Naive thymus-derived CD4-positive, alpha-beta T cell (primary cell): Measurements from ENCODE around the gene NSL1. TPM values are rescaled to one million over a fixed set of nuclear protein-coding genes. Genes with fewer than 3 reads are reported as not detected.
A peak's percentile ranks its signal among the peaks of the same experiment; 100 is the strongest.

Source experiments
- ATAC-seq: fragments of 150-1000 bp; cut with Tn5 transposase; 2 replicates; pipeline ENCODE4 v1.10.0; 2021; ENCODE audit warnings: mild to moderate bottlenecking, moderate library complexity
- CTCF ChIA-PET: fragments of 350-600 bp; sonication (Branson Sonifier 250); formaldehyde crosslinking; loops from one replicate; lab custom pipeline; 2021; ENCODE audit warnings: antibody characterized with exemption; lab: Charles Lee
- POLR2A ChIA-PET: fragments of 350-600 bp; sonication (Branson Sonifier 250); formaldehyde crosslinking; loops from one replicate; lab custom pipeline; 2021; ENCODE audit warnings: antibody characterized with exemption, inconsistent platforms; lab: Charles Lee
- DNase-seq, 9 donors: peaks; one replicate each; pipeline versions ENCODE4 v3.0.0 to v3.0.0-alpha.2; 2020 to 2022; ENCODE audit warnings: mixed read lengths in 1 of 9
- H3K27ac ChIP-seq: one replicate; pipeline ENCODE4 v1.7.0; 2013; ENCODE audit warnings: mild to moderate bottlenecking, low read depth, low read length, moderate library complexity
- H3K27me3 ChIP-seq, 2 donors: one replicate each; pipeline ENCODE4 v1.7.0; 2013; ENCODE audit warnings: low read length in 2 of 2, mild to moderate bottlenecking in 2 of 2, moderate library complexity in 2 of 2; ENCODE audit not compliant: control insufficient read depth in 2 of 2, insufficient read depth in 2 of 2
- H3K36me3 ChIP-seq, 3 experiments: 1 replicate in 2 of 3; 2 replicates in 1 of 3; pipeline ENCODE4 v1.7.0; 2013; ENCODE audit warnings: low read length in 3 of 3, mild to moderate bottlenecking in 3 of 3, moderate library complexity in 1 of 3; ENCODE audit not compliant: insufficient read depth in 3 of 3, control insufficient read depth in 2 of 3
- H3K4me1 ChIP-seq, 2 donors: one replicate each; pipeline ENCODE4 v1.7.0; 2013; ENCODE audit warnings: low read length in 2 of 2, mild to moderate bottlenecking in 2 of 2, moderate library complexity in 1 of 2; ENCODE audit not compliant: control insufficient read depth in 2 of 2, insufficient read depth in 2 of 2
- H3K4me3 ChIP-seq: 2 replicates; pipeline ENCODE4 v1.7.0; 2013; ENCODE audit warnings: mild to moderate bottlenecking, low read length
- H3K9me3 ChIP-seq, 3 experiments: 1 replicate in 2 of 3; 2 replicates in 1 of 3; pipeline ENCODE4 v1.7.0; 2013; ENCODE audit warnings: low read length in 3 of 3; ENCODE audit not compliant: control insufficient read depth in 2 of 3
- H3K27ac Mint-ChIP-seq, 9 donors: one replicate each; pipeline ENCODE4 v1.8.0; 2020 to 2022; ENCODE audit warnings: mixed read lengths in 9 of 9, mild to moderate bottlenecking in 8 of 9, moderate library complexity in 5 of 9, inconsistent platforms in 2 of 9
- H3K27me3 Mint-ChIP-seq, 5 donors: one replicate each; pipeline ENCODE4 v1.8.0; 2021 to 2022; ENCODE audit warnings: mixed read lengths in 5 of 5, mild to moderate bottlenecking in 1 of 5
- H3K36me3 Mint-ChIP-seq, 5 donors: one replicate each; pipeline ENCODE4 v1.8.0; 2020 to 2022; ENCODE audit warnings: mixed read lengths in 5 of 5, mild to moderate bottlenecking in 3 of 5, inconsistent platforms in 1 of 5
- H3K4me1 Mint-ChIP-seq, 7 donors: one replicate each; pipeline ENCODE4 v1.8.0; 2020 to 2022; ENCODE audit warnings: mixed read lengths in 7 of 7, mild to moderate bottlenecking in 3 of 7, inconsistent platforms in 1 of 7
- H3K4me3 Mint-ChIP-seq, 10 donors: one replicate each; pipeline ENCODE4 v1.8.0; 2020 to 2022; ENCODE audit warnings: mild to moderate bottlenecking in 10 of 10, mixed read lengths in 10 of 10, moderate library complexity in 6 of 10, inconsistent platforms in 2 of 10
- H3K9me3 Mint-ChIP-seq, 11 donors: one replicate each; pipeline ENCODE4 v1.8.0; 2020 to 2022; ENCODE audit warnings: mixed read lengths in 11 of 11, mild to moderate bottlenecking in 4 of 11, inconsistent platforms in 1 of 11, moderate library complexity in 1 of 11
- intact Hi-C, 2 donors: fragments of 100-400 bp; cut with micrococcal nuclease; formaldehyde crosslinking; loops; one replicate each; pipeline ENCODE4 v1.15.1; 2023
- polyA plus RNA-seq, 2 donors: library from polyadenylated mRNA; unstranded; fragments of 300-500 nt; fragmentation: Illumina TruSeq; gene quantifications; one replicate each; pipeline ENCODE4 v1.2.3, GENCODE V29; 2021
- total RNA-seq, 6 experiments: library from RNA in 5 of 6; stranded (reverse) in 5 of 6; gene quantifications; 1 replicate in 5 of 6; 2 replicates in 1 of 6; pipeline ENCODE4 v1.2.3 and lab custom pipeline; 2021 to 2026

Gene NSL1
- total and polyA plus RNA-seq, 7 experiments from 2014 or later, result 22.3 to 79.3 (median 37.7) TPM

DNA sequence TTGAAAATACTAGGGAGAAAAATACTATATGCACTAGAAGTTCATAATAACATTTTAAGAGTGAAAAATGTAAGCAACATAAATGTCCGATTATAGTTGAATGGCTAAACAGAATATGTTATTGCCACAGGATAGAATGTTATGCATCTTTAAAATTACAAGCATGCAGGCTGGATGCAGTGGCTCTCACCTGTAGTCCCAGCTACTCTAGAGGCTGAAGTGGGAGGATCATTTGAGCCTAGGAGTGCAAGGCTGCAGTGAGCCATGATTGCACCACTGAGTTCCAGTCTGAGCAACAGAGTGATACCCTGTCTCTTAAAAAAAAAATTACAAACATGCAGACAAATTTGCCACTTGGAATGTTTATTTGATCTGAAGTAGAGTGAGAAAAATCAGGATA, 88.9 kb downstream of the NSL1 start:
- Mint-ChIP-seq H3K36me3 (peaks cover 0 to 2% (median 0%) of the 10 kb centered on the region in 5 donors), H3K27ac (peak overlapping the region in 6 of 9 donors; percentile 19 to 79 (median 44)), H3K9me3 (no peaks in the 10 kb centered on the region), H3K4me1 (peaks cover 20 to 43% (median 31%) of the 10 kb centered on the region in 7 donors), H3K27me3 (peaks cover 0 to 26% (median 0%) of the 10 kb centered on the region in 5 donors), H3K4me3 (peak overlapping the region in 1 of 10 donors; percentile 39)
- H3K36me3 ChIP-seq, result no peaks in the 10 kb centered on the region
- CTCF ChIA-PET, result no interaction called here
- no peak overlapping the region for H3K4me3 ChIP-seq
- DNase-seq (no peak), ATAC-seq (no peak)
- POLR2A ChIA-PET, result no interaction called here
- no peaks in the 10 kb centered on the region for H3K9me3 ChIP-seq
- intact Hi-C loops, result loop anchor here in 1 of 2 donors (5.0 kb wide), 2 partner anchors 35 to 145 kb away; no protein-coding TSS in a partner anchor
- H3K27me3 ChIP-seq, result no peaks in the 10 kb centered on the region
- H3K4me1 ChIP-seq, result peaks cover 9 to 14% of the 10 kb centered on the region in 2 donors
- H3K27ac ChIP-seq, result no peak overlapping the region

- ChIA-PET CTCF (interaction anchor here (1.2 to 1.7 kb wide), 5 partner anchors 37 to 60 kb away, joined by 4 to 9 read pairs (median 5); no protein-coding TSS in a partner anchor), POLR2A (interaction anchor here (0.9 kb wide), 1 partner anchor 80 kb away, joined by 3 read pairs; no protein-coding TSS in a partner anchor)
- Histone ChIP-seq H3K4me1 (peaks cover 9 to 20% of the 10 kb centered on the region in 2 donors), H3K36me3 (no peaks in the 10 kb centered on the region), H3K4me3 (no peak overlapping the region), H3K9me3 (no peaks in the 10 kb centered on the region), H3K27me3 (no peaks in the 10 kb centered on the region), H3K27ac (no peak overlapping the region)
- DNase-seq, result peak in 1 of 9 donors; percentile 11
- intact Hi-C loops, result loop anchor here (1.0 to 5.0 kb wide), 7 partner anchors 7 to 157 kb away; partner anchors contain the start of genes ATF3 (in 1 of the 2), FLVCR1 (in 1 of the 2), NSL1 (in 1 of the 2) and TATDN3 (in 1 of the 2)
- H3K4me3 Mint-ChIP-seq, result peak overlapping the region in 4 of 10 donors; percentile 86 to 89 (median 88)
- no peaks in the 10 kb centered on the region for H3K9me3 Mint-ChIP-seq
- peak overlapping the region in 5 of 9 donors; percentile 9 to 75 (median 47) for H3K27ac Mint-ChIP-seq
- H3K27me3 Mint-ChIP-seq, result peaks cover 0 to 31% (median 0%) of the 10 kb centered on the region in 5 donors
- peaks cover 0 to 2% (median 0%) of the 10 kb centered on the region in 5 donors for H3K36me3 Mint-ChIP-seq
- no peak for ATAC-seq
- peaks cover 24 to 47% (median 38%) of the 10 kb centered on the region in 7 donors for H3K4me1 Mint-ChIP-seq
These were observed 89.7 kb downstream of the NSL1 start for GRCh38 chr1:212701910-212702309.

DNA sequence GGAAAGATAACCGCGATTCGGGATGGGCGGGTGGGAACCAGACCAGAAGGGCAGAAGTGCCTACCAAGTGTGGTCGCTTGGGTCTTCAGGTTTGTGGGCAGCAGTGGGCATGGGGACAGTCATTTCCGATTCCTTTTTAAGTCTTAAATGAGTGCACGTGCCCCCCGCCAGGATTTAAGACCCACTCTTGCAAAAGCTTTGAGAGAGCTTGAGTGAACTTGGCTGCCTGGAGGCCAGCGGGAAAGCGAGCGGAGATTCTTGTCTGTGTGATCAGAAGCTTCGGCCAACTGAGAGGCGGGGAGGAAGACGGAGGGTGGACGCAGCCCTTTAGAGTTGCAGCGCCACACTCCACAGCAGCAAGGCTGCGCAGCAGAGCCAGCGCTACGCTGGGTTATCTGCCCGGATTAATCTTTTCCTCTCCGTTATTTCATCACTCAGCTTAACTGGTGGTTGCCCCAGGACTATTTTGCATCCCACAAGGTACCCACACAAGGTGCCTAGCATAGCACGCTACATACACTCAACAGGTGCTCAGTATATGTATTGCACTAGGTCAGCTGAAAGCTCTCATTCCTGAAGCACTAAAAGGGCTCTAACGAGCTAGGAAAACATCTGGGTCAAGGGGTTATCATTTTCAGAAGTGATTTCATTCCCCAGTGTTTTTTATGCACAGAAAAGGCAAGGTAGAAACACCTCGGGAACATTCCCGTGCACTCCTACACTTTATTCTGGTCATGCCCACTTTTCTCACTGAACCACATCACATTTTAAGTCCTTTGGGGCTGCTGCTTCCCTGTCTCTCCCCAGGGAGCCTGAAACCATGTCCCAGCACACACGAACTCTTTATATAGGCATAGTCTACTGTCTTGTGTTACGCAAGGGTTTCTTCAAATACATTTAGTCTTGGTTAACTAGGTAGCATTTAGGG, 90.4 kb downstream of the NSL1 start:
- H3K36me3 ChIP-seq, result no peaks in the 10 kb centered on the region
- ChIA-PET POLR2A (interaction anchor here (0.8 to 1.0 kb wide), 3 partner anchors 22 to 91 kb away, joined by 3 read pairs; no protein-coding TSS in a partner anchor), CTCF (interaction anchor here (0.6 to 1.7 kb wide), 8 partner anchors 19 to 224 kb away, joined by 3 to 9 read pairs (median 4); no protein-coding TSS in a partner anchor)
- H3K4me1 Mint-ChIP-seq, result peaks cover 28 to 51% (median 41%) of the 10 kb centered on the region in 7 donors
- H3K27ac Mint-ChIP-seq, result peak overlapping the region; percentile 40 to 91 (median 68)
- no peaks in the 10 kb centered on the region for H3K27me3 ChIP-seq
- DNase-seq (peak in 6 of 9 donors; percentile 13 to 25 (median 16)), ATAC-seq (peak; percentile 31)
- H3K4me3 ChIP-seq, result peak overlapping the region; percentile 51
- peak overlapping the region; percentile 61 for H3K27ac ChIP-seq
- H3K27me3 Mint-ChIP-seq, result peaks cover 0 to 31% (median 4%) of the 10 kb centered on the region in 5 donors
- no peaks in the 10 kb centered on the region for H3K9me3 Mint-ChIP-seq
- peaks cover 0 to 7% (median 0%) of the 10 kb centered on the region in 5 donors for H3K36me3 Mint-ChIP-seq
- H3K4me3 Mint-ChIP-seq, result peak overlapping the region; percentile 83 to 91 (median 88)
- H3K9me3 ChIP-seq, result no peaks in the 10 kb centered on the region
- peaks cover 9 to 20% of the 10 kb centered on the region in 2 donors for H3K4me1 ChIP-seq
- intact Hi-C loops, result loop anchor here (1.0 to 5.0 kb wide), 8 partner anchors 8 to 158 kb away; partner anchors contain the start of genes ATF3 (in 1 of the 2), FLVCR1 (in 1 of the 2), NSL1 (in 1 of the 2) and TATDN3 (in 1 of the 2)

DNA sequence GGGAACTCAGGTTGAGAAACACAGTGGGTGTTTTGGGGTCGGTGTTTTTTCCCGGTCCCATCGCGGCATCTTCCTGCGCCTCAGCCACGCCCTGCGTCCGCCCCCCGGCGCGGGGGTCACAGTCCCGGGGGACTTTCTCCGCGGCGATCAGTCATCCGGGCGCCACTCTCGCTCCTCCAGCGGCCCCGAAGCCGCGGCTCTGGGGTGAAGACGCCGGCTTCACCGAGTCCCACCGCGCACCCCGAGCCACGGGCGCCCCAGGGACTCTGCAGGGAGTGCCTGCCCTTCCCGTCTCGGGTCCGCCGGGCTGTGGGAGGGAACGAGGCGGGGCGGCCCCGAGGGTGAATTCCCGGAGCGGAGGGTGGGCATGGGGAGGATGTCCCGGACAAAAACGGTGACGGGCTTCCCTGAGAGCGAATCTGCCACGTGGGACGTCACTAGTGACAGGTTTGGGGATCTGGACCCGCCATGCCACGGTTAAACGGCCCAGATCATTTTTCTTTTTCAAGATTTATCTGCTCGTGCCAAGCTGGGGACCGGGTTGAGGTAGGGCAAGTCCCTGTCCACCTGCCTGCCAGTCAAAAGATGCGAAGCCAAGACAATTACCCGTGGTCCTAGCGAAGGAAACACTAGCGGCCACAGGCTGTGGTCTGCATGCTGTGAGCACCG, 91.2 kb downstream of the NSL1 start:
- CTCF ChIA-PET, result interaction anchor here (0.6 to 1.7 kb wide), 5 partner anchors 20 to 62 kb away, joined by 3 to 9 read pairs (median 4); no protein-coding TSS in a partner anchor
- no peaks in the 10 kb centered on the region for H3K27me3 ChIP-seq
- ATAC-seq, result peak; percentile 58
- POLR2A ChIA-PET, result interaction anchor here (1.0 kb wide), 1 partner anchor 23 kb away, joined by 3 read pairs; no protein-coding TSS in a partner anchor
- Mint-ChIP-seq H3K27ac (peak overlapping the region; percentile 40 to 91 (median 69)), H3K36me3 (peaks cover 0 to 7% (median 0%) of the 10 kb centered on the region in 5 donors), H3K27me3 (peaks cover 0 to 31% (median 5%) of the 10 kb centered on the region in 5 donors), H3K9me3 (no peaks in the 10 kb centered on the region), H3K4me3 (peak overlapping the region; percentile 83 to 91 (median 88)), H3K4me1 (peaks cover 28 to 53% (median 46%) of the 10 kb centered on the region in 7 donors)
- intact Hi-C loops, result loop anchor here (1.0 to 5.0 kb wide), 6 partner anchors 37 to 158 kb away; partner anchors contain the start of genes ATF3 (in 1 of the 2) and FLVCR1 (in 1 of the 2)
- peaks cover 9 to 20% of the 10 kb centered on the region in 2 donors for H3K4me1 ChIP-seq
- DNase-seq, result peak; percentile 5 to 74 (median 41)
- peak overlapping the region; percentile 61 for H3K27ac ChIP-seq
- H3K9me3 ChIP-seq, result no peaks in the 10 kb centered on the region
- H3K4me3 ChIP-seq, result peak overlapping the region; percentile 51
- no peaks in the 10 kb centered on the region for H3K36me3 ChIP-seq

DNA sequence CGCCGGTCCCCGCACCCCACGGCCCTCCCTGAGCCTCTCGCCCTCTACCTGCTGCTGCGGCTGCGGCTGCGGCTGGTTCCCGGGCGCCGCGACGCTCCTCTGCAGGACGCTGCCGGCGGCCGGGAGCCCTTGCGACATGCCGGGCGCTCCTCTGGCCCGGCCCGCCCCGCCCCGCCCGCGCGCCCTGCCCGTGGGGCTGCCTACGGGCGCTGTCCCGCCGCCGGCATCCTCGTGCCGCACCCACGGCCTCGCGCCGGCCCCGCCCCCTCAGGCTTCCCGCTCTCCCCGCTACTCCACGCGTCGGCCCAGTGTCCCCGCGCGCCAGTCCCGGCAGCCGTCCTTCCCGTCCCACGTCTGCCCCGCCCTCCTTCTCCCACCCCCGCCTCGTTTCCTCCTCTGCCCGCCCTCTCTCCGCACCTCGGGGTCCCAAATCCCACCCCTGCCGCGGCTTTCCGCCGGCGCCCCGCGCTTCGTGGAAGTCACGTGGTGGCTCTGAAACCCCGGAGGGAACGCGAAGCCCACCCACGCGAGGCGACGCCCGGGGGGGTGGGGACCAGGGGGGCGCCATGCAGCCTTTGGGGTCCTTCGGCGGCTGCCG, 91.9 kb downstream of the NSL1 start, which contains the start of gene BATF3:
BATF3 (minus strand) TSS at position 216 of the 598 bp plus-strand sequence; CDS start at position 138, 78 bp downstream.
- POLR2A ChIA-PET, result interaction anchor here (1.0 kb wide), 1 partner anchor 91 kb away, joined by 3 read pairs; the partner anchor contains the start of genes NSL1 and TATDN3
- peak within 1 kb of the TSS; percentile 61 for H3K27ac ChIP-seq
- peaks cover 0 to 7% (median 0%) of the 10 kb centered on the region in 5 donors for H3K36me3 Mint-ChIP-seq
- H3K27me3 Mint-ChIP-seq, result peaks cover 0 to 31% (median 5%) of the 10 kb centered on the region in 5 donors
- peak; percentile 57 for ATAC-seq
- H3K27me3 ChIP-seq, result no peaks in the 10 kb centered on the region
- DNase-seq, result peak in 7 of 9 donors; percentile 12 to 68 (median 22)
- CTCF ChIA-PET, result interaction anchor here (1.0 to 1.3 kb wide), 3 partner anchors 41 to 48 kb away, joined by 4 read pairs; no protein-coding TSS in a partner anchor
- no peaks in the 10 kb centered on the region for H3K36me3 ChIP-seq
- peak within 1 kb of the TSS; percentile 56 for H3K4me3 ChIP-seq
- H3K4me1 ChIP-seq, result peaks cover 9 to 20% of the 10 kb centered on the region in 2 donors
- peak within 1 kb of the TSS; percentile 47 to 91 (median 71) for H3K27ac Mint-ChIP-seq
- H3K9me3 ChIP-seq, result no peaks in the 10 kb centered on the region
- intact Hi-C loops, result loop anchor here (1.0 to 5.0 kb wide), 13 partner anchors 21 to 414 kb away; partner anchors contain the start of genes ATF3 (in 1 of the 2), FLVCR1 (in 1 of the 2) and PPP2R5A (in 1 of the 2)
- H3K4me3 Mint-ChIP-seq, result peak within 1 kb of the TSS; percentile 83 to 91 (median 88)
- no peaks in the 10 kb centered on the region for H3K9me3 Mint-ChIP-seq
- peaks cover 28 to 53% (median 46%) of the 10 kb centered on the region in 7 donors for H3K4me1 Mint-ChIP-seq
